ENCODE data around the gene HACD3. TPM values are rescaled to one million over a fixed set of nuclear protein-coding genes. Genes with fewer than 3 reads are reported as not detected.

The HACD3 gene
- total RNA-seq, 1 donor from 2014 or later: 41.2 TPM

Small RNA genes within 50 kb of the gene (small RNA-seq; reads per million reads assigned to genes)
- not detected for gene RF00019
- gene RNU6-19P: not detected

Other genes starting within 250 kb of the HACD3 start
- 7.3 TPM for gene PARP16, start 243.6 kb upstream of the HACD3 start, total RNA-seq
- gene RNU5A-1, start 234.4 kb upstream of the HACD3 start, total RNA-seq: not detected
- gene RNU5B-1, start 225.8 kb upstream of the HACD3 start, total RNA-seq: not detected
- 1.0 TPM for gene IGDCC3, start 152.5 kb upstream of the HACD3 start, total RNA-seq
- gene IGDCC4, start 107.5 kb upstream of the HACD3 start, total RNA-seq: 35.5 TPM
- gene DPP8, start 12.8 kb upstream of the HACD3 start, total RNA-seq: 43.3 TPM
- gene INTS14, start 80.7 kb downstream of the HACD3 start, total RNA-seq: 24.5 TPM
- gene SLC24A1, start 91.5 kb downstream of the HACD3 start, total RNA-seq: 3.7 TPM